Stimulated activated CD8-positive, alpha-beta memory T cell treated with anti-CD3 and anti-CD28 coated beads, Interleukin-12 subunit alpha, Interleukin-12 subunit beta, amount 100 ng/mL, for 1 hour (primary cell): ENCODE measurements around the gene RETREG1.
"Not testable (repeated sequence)": the region's sequence is repeated elsewhere in the genome, so short reads cannot be mapped to it uniquely, and the experiment has no call there.

Experiments used
- DNase-seq: peaks from one replicate; pipeline ENCODE4 v3.0.0-alpha.2; 2020; ENCODE audit warnings: low read depth

RETREG1 gene

DNA sequence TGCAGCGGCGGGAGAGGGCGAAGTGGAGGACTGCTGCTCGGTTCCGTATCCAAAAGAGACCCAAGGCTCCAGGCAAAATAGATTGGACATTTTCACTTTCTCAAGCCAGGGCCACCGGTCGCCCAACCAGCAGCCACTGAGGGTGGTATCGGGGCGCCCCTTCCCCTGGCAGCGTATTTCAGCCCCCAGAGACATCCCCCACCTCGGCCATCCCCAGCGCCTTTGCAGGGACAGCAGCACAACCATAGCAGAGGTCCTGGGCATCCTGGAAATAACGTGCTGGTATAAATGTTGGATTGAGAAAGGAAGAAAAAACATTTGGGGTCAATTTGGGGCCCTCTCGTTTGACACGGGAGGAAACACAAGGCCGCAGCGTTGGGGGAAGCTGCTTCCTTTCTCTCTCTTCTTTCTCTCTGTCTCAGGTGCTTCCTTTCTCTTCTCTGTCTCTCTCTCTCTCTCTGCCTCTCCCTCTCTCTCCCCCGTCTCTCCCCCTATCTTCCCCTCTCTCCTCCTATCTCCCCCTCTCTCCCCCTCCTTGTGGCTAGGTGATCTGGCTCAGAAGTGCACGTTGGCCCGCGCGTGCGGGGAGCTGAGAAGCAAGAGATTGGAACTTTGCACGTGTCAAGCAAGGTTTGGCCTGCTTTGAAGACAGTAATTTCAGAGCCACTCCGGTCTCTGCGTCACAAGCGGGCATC is 624 bp upstream of the RETREG1 start:
- DNase-seq, result peak; percentile 39

DNA sequence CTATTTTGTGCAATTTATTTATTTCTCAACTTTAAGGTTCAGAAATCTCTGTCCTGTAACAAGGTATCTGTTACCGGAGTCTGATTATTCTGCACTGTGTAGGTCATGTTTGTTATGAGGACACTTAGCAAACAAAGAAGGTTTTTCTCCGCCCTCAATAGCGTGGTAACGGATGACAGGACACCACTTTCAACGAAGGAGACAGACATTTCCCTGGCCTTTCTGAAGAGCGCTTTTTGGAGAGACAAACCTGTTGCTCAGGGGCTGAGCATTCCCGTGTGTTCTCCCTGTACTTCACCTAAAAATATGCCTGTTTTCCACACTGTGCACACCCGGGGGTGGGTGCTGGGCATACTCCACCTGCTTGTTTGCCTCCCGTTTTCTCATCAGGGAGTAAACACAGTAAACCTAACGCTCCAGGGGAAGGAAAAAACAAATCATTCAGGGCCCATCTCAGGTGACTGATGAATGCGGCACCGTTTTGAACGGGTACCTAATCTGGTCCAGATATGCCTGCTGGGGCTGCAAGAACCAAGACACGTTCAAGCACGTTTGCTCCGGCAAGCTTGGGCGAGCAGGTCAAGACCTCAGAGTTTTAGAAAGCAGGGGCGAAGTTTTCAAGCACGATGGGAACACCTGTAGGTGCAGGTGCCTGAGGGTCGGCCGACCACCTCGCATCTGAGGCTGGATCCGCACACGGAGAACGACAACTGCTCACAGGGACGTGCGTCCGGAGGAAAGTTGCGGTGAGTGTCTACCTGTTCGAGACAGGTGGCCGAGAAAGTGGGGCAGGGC is 859 bp downstream of the RETREG1 start:
- DNase-seq, result no peak

DNA sequence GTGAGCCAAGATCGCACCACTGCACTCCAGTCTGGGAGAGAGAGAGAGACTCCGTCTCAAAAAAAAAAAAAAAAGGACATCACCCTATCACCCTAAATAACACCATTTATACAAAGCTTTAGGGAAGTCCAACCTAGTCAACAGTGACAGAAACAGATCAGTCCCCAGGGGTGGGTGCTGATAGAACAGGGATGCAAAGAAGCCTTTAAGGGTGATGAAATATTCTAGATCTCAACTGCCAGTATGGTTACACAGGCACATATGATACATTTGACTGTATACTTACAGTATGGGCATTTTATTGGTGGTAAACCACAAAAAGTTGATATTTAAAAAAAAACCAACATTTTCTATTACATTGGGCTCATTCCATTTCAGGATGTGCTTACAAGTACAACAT is 4.8 kb downstream of the RETREG1 start:
- DNase-seq, result no peak

DNA sequence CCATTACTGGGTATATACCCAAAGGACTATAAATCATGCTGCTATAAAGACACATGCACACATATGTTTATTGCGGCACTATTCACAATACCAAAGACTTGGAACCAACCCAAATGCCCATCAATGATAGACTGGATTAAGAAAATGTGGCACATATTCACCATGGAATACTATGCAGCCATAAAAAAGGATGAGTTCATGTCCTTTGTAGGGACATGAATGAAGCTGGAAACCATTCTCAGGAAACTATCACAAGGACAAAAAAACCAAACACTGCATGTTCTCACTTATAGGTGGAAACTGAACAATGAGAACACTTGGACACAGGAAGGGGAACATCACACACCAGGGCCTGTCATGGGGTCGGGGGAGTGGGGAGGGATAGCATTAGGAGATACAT is 5.9 kb downstream of the RETREG1 start:
- not testable (repeated sequence) for DNase-seq

DNA sequence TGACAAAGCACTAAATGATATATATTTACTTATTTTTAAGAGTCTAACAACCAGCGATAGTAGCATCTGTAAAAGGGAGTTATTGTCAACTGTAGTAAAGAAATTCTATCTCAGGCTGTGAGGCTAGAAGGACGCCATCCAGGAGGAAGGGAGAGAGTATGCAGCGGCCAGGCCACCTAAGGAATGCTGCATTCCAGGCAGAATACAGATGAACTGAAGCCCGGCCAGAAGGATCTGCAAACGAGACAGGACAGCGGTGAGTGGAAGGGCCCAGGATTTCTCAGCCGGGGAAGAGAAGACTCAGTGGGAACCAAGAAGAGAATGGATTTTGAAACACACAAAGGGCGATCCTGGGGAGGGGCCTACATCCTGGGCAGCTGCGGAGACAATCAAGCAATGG is 7.4 kb downstream of the RETREG1 start:
- no peak for DNase-seq

DNA sequence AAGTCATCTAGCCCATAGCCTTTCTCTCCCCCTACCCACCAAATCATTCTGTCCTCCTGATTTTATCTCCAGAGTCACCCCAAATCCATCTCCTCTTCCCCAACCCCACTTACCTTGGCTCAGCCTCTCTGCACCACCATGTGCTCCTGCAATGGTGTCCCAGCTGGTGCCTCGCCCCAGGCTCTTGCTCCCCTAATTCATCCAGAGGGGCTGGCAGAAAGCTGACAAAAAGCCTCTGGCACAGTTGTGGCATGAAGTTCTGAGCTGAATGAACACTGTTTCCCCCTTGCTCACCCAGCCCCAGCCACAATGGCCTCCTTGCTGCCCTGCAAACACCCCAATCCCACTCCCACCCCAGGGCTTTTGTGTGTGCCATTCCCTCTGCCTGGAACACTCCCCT is 10.2 kb downstream of the RETREG1 start:
- no peak for DNase-seq

DNA sequence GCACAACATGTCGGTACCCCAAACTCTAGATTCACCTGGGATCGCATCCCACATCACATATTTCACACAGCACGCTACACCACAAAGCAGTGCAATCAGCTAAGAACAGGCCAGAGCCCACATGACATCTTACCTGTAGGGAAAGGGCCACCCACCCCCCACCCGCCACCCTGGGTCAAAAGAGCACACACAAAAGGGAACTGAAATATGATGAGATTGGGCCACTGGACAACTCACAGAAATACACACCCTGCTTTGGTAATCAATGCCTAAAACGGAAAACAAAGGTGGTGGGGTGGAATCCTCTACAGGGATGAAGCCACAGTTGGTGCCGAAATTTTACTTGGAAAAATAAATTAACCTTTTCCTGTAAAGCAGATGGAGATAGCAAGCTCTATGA is 13.1 kb downstream of the RETREG1 start:
- no peak for DNase-seq

DNA sequence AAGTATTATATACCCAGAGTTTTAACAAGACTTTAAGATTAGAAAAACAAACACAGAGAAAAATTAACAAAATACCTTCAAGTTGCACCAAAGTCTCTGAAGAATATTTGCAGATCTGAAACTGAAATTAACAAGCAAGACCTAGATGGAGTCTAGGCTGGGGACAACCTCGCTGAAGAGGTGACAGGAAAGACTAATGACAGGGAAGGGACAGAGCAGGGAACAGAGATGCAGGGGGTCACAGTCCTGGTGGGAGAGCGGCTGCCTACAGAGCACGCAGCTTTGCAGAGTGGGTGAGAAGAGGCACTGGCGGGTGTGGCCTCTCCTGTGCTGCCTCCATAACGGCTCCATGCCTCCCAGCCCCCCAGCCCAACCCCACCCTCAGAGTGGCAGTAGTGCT is 13.5 kb downstream of the RETREG1 start:
- DNase-seq, result no peak

DNA sequence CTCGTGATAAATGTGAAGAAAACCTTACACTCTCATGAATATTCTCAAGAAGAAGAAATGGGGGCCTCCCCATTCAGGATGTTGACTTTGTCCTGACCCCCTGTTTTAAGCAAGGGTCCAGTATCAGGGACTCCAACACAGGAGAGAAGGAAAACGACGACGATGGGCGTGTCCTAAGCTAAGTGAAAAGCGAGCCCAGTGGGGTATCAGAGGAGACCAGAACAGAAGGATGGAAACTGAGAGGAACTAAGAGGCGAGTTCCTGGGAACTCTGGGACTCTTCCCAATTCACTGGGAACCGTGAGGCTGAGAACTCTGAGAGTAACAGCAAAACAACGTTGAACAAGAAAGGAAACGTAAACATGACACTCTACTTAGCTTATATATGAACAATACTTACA is 14.6 kb downstream of the RETREG1 start:
- DNase-seq, result no peak

DNA sequence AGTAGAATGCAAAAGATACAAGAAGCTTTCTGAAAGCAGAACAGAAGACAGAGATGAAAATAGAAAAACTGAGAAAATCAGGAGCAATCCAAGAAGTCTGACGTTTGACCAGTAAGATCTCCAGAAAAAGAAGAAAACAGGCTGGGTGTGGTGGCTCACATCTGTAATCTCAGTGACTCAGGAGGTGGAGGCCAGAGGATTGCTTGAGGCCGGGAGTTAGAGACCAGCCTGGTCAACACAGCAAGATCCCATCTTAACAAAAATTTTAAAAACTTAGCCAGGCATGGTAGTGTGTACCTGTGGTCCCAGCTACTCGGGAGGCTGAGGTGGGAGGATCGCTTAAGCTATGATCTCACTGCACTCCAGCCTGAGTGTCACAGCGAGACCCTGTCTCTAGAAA is 15.9 kb downstream of the RETREG1 start:
- DNase-seq, result no peak

DNA sequence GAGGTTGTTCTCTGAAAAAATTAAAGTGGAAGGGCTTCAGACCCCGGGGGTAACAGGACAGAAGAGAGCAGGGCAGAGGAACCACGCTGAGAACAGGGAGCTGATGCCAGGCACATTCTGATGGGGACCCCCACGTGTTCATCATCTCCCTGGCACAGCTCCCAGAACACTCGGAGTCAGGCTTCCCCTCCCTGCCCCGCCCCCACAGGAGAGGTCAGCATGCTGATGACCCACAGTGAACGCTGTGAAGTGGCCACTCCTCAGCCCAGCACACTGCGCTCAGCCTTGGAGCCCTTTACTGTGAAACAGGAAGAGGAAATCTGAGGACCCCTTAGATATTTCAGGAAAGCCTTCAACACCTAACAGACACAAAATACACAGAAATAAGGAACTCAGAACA is 16.4 kb downstream of the RETREG1 start:
- no peak for DNase-seq

DNA sequence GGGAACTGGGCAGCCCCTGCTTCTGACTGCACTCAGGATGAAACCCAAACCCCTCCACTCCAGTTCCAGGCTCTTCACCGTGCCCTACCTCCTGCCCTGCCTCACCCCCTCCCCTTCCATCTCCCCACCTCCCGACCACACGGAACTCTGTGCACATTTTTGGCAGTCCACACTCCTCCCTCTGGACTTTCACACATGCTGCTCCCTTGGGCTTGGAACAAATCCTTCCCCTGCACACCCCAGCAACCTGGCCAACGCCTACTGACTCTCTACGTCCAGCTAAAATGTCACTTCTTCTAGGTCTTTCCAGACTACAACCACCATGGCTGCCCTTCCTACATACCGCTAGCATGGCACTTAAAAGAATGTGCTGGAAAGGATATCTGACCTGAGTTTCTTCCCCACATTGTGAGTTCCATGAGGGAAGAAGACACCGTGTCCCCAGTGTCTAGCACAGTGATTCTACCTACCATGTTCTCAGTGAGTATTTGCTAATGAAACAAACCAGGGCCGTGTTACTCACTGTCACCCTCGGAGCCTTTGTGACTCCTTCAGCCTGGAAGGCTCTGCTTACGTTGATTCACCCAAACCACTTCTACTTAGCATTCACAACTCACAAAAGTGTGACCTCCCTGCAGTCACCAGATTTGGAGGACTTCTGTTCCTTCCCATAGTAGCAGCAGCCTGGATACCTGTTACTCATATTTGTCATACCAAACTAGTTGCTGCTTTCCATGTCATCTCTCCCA is 18.7 kb downstream of the RETREG1 start:
- no peak for DNase-seq

DNA sequence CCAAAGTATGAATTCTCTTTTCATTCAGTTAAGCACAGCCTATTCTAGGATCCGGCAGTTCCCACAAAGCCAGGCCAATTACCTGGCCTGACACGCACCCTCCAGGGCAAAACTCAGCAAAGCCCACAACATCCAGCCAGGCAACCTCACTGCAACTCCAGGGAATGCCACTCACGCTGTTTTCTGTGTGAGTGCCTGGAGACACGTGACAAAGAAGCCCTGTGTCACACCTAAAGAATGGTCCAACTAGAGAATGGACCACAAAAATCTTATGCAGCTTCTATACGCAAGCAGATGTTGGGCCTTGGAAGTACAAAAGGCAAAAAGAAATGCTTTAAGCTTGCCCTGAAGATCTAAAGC is 20.2 kb downstream of the RETREG1 start:
- no peak for DNase-seq

DNA sequence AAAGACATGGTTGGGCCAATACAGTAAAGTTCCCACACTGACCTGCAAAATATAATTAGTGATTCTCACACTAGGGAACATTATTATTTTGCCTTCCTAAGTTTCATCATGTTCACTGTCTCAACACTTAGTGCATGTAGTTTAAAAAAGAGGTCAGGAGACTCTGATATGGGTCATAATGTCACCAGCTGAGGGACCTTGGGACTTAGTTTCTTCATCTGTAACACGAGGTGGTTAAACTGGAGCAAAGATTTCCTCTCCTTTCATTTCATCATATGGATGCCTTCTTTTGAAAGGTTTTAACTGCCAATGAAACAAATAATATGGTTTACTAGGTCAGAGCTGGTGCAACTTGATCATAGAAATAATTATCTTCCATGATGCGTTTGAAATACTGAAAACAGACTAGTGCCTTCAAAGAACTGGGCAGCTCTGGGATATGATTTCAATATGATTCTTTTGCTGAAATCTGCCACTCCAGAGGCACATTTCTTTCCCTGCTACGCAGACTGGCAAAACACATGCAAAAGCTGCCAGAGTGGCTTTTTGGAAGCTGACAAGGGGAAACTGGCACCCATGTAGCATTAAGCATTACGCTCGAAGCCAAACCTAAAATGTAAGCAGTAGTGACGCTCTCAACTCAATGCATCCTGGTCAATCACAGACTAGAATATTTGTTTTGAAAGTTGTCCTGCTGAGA is 20.8 kb downstream of the RETREG1 start:
- DNase-seq, result no peak

DNA sequence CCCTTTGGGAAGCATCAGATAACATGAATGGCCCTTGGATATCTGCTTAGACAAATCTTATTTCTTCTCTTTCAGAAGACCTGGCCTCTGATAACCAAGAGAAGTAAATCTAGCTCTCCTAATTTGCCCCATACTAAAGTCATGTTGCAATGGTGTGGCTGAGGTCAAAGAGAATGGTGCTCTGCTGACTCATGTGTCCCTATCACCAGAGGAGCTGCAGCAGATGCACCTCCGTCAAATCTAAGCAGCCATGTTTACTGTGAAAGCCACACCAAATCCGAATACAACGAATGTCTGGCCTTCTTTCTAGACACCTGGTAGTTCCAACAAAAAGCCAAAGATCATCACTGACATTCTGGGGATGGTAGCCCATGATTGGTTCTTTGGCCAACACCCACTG is 23.2 kb downstream of the RETREG1 start:
- no peak for DNase-seq

DNA sequence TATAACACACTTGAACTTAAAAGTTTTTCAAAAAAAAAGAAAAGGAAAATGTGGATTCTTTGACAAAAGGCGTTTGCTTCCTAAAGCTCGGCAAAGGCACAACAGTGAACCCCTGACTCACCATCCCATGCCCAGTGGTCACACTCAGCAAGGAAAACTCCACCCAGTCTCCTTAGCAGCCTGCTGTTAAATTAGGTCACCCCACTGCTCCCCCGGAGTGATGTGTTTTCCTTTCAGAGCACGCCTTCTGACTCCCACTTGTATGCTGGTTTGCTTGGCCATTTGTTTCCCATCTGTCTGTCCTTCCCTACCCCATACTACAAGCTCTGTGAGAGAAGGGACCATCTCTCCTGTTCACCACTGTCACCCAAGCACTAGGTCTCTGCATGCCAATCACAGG is 23.8 kb downstream of the RETREG1 start:
- DNase-seq, result no peak

DNA sequence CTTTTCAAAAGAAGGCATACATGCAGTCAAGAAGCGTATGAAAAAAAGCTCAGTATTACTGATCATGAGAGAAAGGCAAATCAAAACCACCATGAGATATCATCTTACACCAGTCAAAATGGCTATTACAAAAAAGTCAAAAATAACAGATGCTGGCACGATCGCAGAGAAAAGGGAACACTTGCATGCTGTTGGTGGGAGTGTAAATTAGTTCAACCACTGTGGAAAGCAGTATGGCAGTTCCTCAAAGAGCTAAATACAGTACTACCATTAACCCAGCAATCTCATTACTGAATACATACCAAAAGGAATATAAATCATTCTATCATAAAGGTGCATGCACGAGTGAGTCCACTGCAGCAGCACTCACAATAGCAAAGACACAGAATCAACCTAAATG is 24.5 kb downstream of the RETREG1 start:
- no peak for DNase-seq

DNA sequence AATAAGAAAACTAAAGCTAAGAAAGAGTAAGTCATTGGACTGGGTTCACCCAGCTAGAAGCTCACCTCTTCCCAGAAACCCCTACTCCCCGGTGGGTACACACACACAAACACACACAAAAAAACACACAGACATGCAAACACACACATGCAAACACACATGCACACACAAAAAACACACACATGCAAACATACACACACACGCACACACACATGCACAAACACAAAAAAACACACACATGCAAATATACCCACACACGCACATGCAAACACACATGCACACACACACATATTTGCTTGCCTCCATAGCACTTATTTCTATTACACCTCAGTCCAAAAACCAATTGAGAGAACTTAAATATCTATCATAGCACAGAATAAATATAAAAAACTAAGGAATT is 26.1 kb downstream of the RETREG1 start:
- DNase-seq, result no peak

DNA sequence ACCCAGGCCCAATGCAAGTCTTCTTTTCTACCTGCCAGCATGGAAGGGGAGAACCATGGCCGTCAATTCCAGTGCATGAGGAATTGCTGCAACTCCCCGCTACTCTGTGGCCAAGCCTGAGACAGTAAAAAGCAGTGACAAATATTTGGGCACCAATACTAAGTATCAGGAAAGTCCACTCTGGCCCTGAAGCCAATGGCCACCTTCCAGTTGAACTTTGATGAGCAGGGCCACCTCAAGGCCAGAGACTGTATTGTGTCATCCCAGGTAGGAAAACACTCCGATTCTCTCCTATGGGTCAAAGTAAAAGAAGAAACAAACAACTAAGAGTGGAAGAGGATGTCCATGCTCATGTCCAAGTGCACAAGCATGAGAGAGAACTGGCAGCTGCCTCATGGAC is 27.1 kb downstream of the RETREG1 start:
- no peak for DNase-seq

DNA sequence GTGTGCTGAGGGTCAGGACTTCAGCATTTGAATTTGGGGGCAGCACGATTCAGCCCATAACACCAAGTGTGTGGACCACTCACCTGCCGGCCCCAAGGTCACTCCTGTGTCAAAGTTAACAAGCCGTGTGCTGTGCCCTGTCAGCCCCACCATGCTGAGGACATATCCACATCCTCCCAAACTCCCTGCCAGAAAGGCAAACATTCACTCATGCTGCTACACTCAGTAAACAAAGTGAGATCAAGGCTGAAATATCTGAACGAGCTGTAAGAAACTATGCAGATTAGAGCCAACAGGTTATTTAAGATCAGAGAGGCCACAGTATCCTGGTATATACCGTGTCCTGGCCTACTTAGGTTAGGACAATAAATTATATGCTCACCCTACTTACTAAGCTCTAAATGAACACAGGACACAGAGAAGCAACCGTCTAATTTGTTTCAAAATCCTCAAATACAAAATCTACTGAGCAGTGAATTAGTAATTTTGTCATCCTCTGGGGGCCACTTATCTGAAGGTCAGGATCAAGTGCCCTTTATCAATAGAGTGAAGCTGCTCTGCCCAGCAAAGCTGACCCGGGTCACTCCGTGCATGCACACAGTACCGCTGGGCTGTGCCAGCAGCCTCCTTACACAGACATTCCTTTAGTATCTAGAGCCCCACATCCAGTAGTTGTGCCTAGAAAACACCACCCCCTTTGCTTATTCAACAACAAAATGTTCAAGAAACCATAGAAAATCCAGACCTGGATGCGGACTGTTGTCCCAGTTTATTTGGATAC is 28.2 kb downstream of the RETREG1 start:
- DNase-seq, result no peak

DNA sequence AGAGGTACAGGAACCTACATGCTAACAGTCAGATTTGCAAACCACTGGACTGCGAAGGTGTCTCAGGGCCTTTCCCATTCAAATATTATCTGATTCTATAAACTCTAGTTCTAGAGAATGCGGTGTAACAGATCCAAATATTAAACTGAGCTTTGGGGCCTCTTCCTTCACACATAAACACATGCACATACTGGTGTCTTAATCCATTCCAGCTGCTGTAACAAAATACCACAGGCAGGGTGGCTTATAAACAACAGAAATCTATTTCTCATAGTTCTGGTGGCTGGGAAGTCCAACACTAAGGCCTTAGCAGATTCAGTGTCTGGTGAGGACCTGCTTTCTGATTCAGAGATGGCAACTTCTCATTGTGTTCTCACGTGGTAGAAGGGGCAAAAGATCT is 30.2 kb downstream of the RETREG1 start:
- DNase-seq, result no peak
